H9 (cell line): Measurements from ENCODE around the gene ST6GALNAC3. TPM values are rescaled to one million over a fixed set of nuclear protein-coding genes. Genes with fewer than 3 reads are reported as not detected.

Experiments used
- DNase-seq: peaks from one replicate; pipeline ENCODE4 v3.0.0-alpha.2; 2017
- H2AFZ ChIP-seq: one replicate; pipeline ENCODE4 v1.6.1; 2013; ENCODE audit warnings: mild to moderate bottlenecking, low read length, control low read depth, moderate library complexity
- H2AK5ac ChIP-seq: 2 replicates; pipeline ENCODE4 v1.6.1; 2013; ENCODE audit warnings: low read length, control low read depth, mixed read lengths; ENCODE audit not compliant: insufficient read length
- H2BK120ac ChIP-seq: one replicate; pipeline ENCODE4 v1.6.1; 2013; ENCODE audit warnings: low read depth, mild to moderate bottlenecking, low read length, control low read depth, inconsistent platforms; ENCODE audit not compliant: poor library complexity, severe bottlenecking
- H2BK12ac ChIP-seq: 2 replicates; pipeline ENCODE4 v1.6.1; 2013; ENCODE audit warnings: low read length, control low read depth, mixed read lengths, low read depth; ENCODE audit not compliant: insufficient read length
- H2BK15ac ChIP-seq: 2 replicates; pipeline ENCODE4 v1.6.1; 2013; ENCODE audit warnings: low read depth, low read length, control low read depth
- H2BK20ac ChIP-seq: one replicate; pipeline ENCODE4 v1.6.1; 2013; ENCODE audit warnings: low read depth, mild to moderate bottlenecking, low read length, control low read depth, inconsistent platforms; ENCODE audit not compliant: poor library complexity, severe bottlenecking
- H2BK5ac ChIP-seq: 2 replicates; pipeline ENCODE4 v1.6.1; 2013; ENCODE audit warnings: low read length, control low read depth, mixed read lengths; ENCODE audit not compliant: insufficient read length
- H3K14ac ChIP-seq: 2 replicates; pipeline ENCODE4 v1.6.1; 2013; ENCODE audit warnings: low read length, control low read depth; ENCODE audit not compliant: insufficient read depth
- H3K18ac ChIP-seq: 2 replicates; pipeline ENCODE4 v1.6.1; 2013; ENCODE audit warnings: low read depth, mild to moderate bottlenecking, mixed read lengths, low read length, control low read depth; ENCODE audit not compliant: insufficient read length
- H3K23ac ChIP-seq: 2 replicates; pipeline ENCODE4 v1.6.1; 2013; ENCODE audit warnings: low read length, control low read depth, mixed read lengths, low read depth; ENCODE audit not compliant: insufficient read length
- H3K23me2 ChIP-seq: 2 replicates; pipeline ENCODE4 v1.6.1; 2013; ENCODE audit warnings: low read depth, mild to moderate bottlenecking, mixed read lengths, low read length, control low read depth; ENCODE audit not compliant: insufficient read length, poor library complexity, severe bottlenecking
- H3K27ac ChIP-seq: 2 replicates; pipeline ENCODE4 v1.5.1; 2013; ENCODE audit warnings: low read length, control low read depth, mixed read lengths, low read depth; ENCODE audit not compliant: insufficient read length
- H3K27me3 ChIP-seq: 2 replicates; pipeline ENCODE4 v1.6.1; 2013; ENCODE audit warnings: low read length, control low read depth, inconsistent platforms; ENCODE audit not compliant: insufficient read depth
- H3K4ac ChIP-seq: 2 replicates; pipeline ENCODE4 v1.6.1; 2013; ENCODE audit warnings: low read depth, mild to moderate bottlenecking, control low read depth, inconsistent platforms, low read length, moderate library complexity
- H3K4me1 ChIP-seq: 2 replicates; pipeline ENCODE4 v1.6.1; 2013; ENCODE audit warnings: low read length, control low read depth, inconsistent platforms; ENCODE audit not compliant: insufficient read depth
- H3K4me2 ChIP-seq: 2 replicates; pipeline ENCODE4 v1.6.1; 2013; ENCODE audit warnings: low read length, control low read depth, mixed read lengths; ENCODE audit not compliant: insufficient read length, insufficient read depth
- H3K56ac ChIP-seq: 2 replicates; pipeline ENCODE4 v1.6.1; 2013; ENCODE audit warnings: low read depth, mild to moderate bottlenecking, mixed read lengths, low read length, control low read depth; ENCODE audit not compliant: insufficient read length
- H3K79me1 ChIP-seq: 2 replicates; pipeline ENCODE4 v1.6.1; 2013; ENCODE audit warnings: low read depth, mild to moderate bottlenecking, moderate library complexity, low read length, control low read depth, inconsistent platforms; ENCODE audit not compliant: insufficient read depth, poor library complexity, severe bottlenecking
- H3K79me2 ChIP-seq: 2 replicates; pipeline ENCODE4 v1.6.1; 2013; ENCODE audit warnings: low read length, control low read depth, inconsistent platforms; ENCODE audit not compliant: insufficient read depth
- H3K9ac ChIP-seq: 2 replicates; pipeline ENCODE4 v1.6.1; 2013; ENCODE audit warnings: low read length, control low read depth, mixed read lengths; ENCODE audit not compliant: insufficient read length; ENCODE audit errors: extremely low read depth
- H3K9me3 ChIP-seq: one replicate; pipeline ENCODE4 v1.6.1; 2013; ENCODE audit warnings: low read depth, low read length, inconsistent platforms; ENCODE audit not compliant: control insufficient read depth
- H3T11ph ChIP-seq: one replicate; pipeline ENCODE4 v1.6.1; 2013; ENCODE audit warnings: mild to moderate bottlenecking, low read length, control low read depth, inconsistent platforms
- H4K20me1 ChIP-seq: one replicate; pipeline ENCODE4 v1.6.1; 2013; ENCODE audit not compliant: control insufficient read depth, insufficient read length, insufficient read depth
- H4K5ac ChIP-seq: 2 replicates; pipeline ENCODE4 v1.6.1; 2013; ENCODE audit warnings: low read depth, mild to moderate bottlenecking, mixed read lengths, low read length, control low read depth; ENCODE audit not compliant: insufficient read length
- H4K8ac ChIP-seq: replicated peaks from 2 replicates; pipeline ENCODE4 v1.6.1; 2013; ENCODE audit warnings: low read length, control low read depth, mixed read lengths, low read depth; ENCODE audit not compliant: insufficient read length
- H4K91ac ChIP-seq: 2 replicates; pipeline ENCODE4 v1.6.1; 2013; ENCODE audit warnings: low read depth, mild to moderate bottlenecking, moderate library complexity, mixed read lengths, low read length, control low read depth; ENCODE audit not compliant: insufficient read length
- H3K27ac Mint-ChIP-seq, 3 experiments: 2 replicates in 2 of 3; 3 replicates in 1 of 3; pipeline ENCODE4 v1.8.0; 2020 to 2021; ENCODE audit warnings: mixed read lengths in 3 of 3, mild to moderate bottlenecking in 1 of 3, moderate library complexity in 1 of 3
- H3K27me3 Mint-ChIP-seq: 2 replicates; pipeline ENCODE4 v1.8.0; 2021; ENCODE audit warnings: low read depth, mild to moderate bottlenecking, moderate library complexity, mixed read lengths
- H3K36me3 Mint-ChIP-seq, 3 experiments: 2 replicates in 2 of 3; 3 replicates in 1 of 3; pipeline ENCODE4 v1.8.0; 2020 to 2021; ENCODE audit warnings: low read depth in 3 of 3, mixed read lengths in 3 of 3; ENCODE audit not compliant: insufficient read depth in 1 of 3
- H3K4me1 Mint-ChIP-seq, 2 experiments: 2 replicates each; pipeline ENCODE4 v1.8.0; 2020; ENCODE audit warnings: mixed read lengths in 2 of 2
- H3K4me3 Mint-ChIP-seq, 2 experiments: 2 replicates in 1 of 2; 3 replicates in 1 of 2; pipeline ENCODE4 v1.8.0; 2020 to 2021; ENCODE audit warnings: mild to moderate bottlenecking in 2 of 2, mixed read lengths in 2 of 2, moderate library complexity in 1 of 2
- H3K9me3 Mint-ChIP-seq, 2 experiments: 2 replicates in 1 of 2; 3 replicates in 1 of 2; pipeline ENCODE4 v1.8.0; 2020; ENCODE audit warnings: mild to moderate bottlenecking in 2 of 2, mixed read lengths in 2 of 2, moderate library complexity in 1 of 2
- CTCF ChIP-seq: fragments of 200-600 bp; sonication (generic); conservative IDR thresholded peaks from 3 replicates; pipeline ENCODE4 v1.8.0; 2021; ENCODE audit warnings: antibody characterized with exemption, mild to moderate bottlenecking
- WGBS: extraction: QIAGEN DNeasy Blood & Tissue Kit; methylation state at CpG from one replicate; pipeline ENCODE4 v1.1.7; 2013; ENCODE audit warnings: missing lambda C conversion rate, low lambda C conversion rate, mixed read lengths; ENCODE audit not compliant: insufficient read length; ENCODE audit errors: extremely low coverage; 5-methylcytosine and 5-hydroxymethylcytosine counted together
- total RNA-seq: library from RNA; stranded (reverse); gene quantifications from 2 replicates; pipeline ENCODE4 v1.2.1, GENCODE V29; 2021

The ST6GALNAC3 gene
- total RNA-seq, 1 experiment from 2014 or later = 11.2 TPM

- H3K23me2 ChIP-seq = no peaks in the 10 kb centered on the region
- no peaks in the 10 kb centered on the region for H3K36me3 Mint-ChIP-seq
- no peak overlapping the region for H3K27ac Mint-ChIP-seq
- H4K91ac ChIP-seq = no peak overlapping the region
- TF ChIP-seq CTCF = no peak
- H3K27ac ChIP-seq = no peak overlapping the region
- no peak overlapping the region for H3K4me3 Mint-ChIP-seq
- H2BK120ac ChIP-seq = no peak overlapping the region
- no CpG with 5 or more reads among the region's 4 CpGs for WGBS
- no peak overlapping the region for H2BK5ac ChIP-seq
- H2AFZ ChIP-seq = no peak overlapping the region
- no peak overlapping the region for H2BK20ac ChIP-seq
- no peak overlapping the region for H3T11ph ChIP-seq
- no peak overlapping the region for H3K14ac ChIP-seq
- H3K23ac ChIP-seq = no peak overlapping the region
- no peak overlapping the region for H2AK5ac ChIP-seq
- H3K56ac ChIP-seq = no peak overlapping the region
- no peak overlapping the region for H3K18ac ChIP-seq
- H3K27me3 ChIP-seq = no peaks in the 10 kb centered on the region
- H2BK15ac ChIP-seq = no peak overlapping the region
- no peak overlapping the region for H3K4ac ChIP-seq
- no peaks in the 10 kb centered on the region for H3K9me3 ChIP-seq
- H2BK12ac ChIP-seq = no peak overlapping the region
- H3K4me2 ChIP-seq = no peak overlapping the region
- H3K9me3 Mint-ChIP-seq = no peaks in the 10 kb centered on the region
- H4K20me1 ChIP-seq = no peaks in the 10 kb centered on the region
- DNase-seq = no peak
- H3K4me1 ChIP-seq = peaks cover 8% of the 10 kb centered on the region; the same call in 1 of the 2 replicates
- H3K27me3 Mint-ChIP-seq = no peaks in the 10 kb centered on the region
- peaks cover 62 to 71% of the 10 kb centered on the region in 2 experiments for H3K4me1 Mint-ChIP-seq
- H3K9ac ChIP-seq = no peak overlapping the region
- H3K79me2 ChIP-seq = no peaks in the 10 kb centered on the region
- no peak overlapping the region for H4K5ac ChIP-seq
- H4K8ac ChIP-seq = no peak overlapping the region
- H3K79me1 ChIP-seq = no peaks in the 10 kb centered on the region
These were observed 219.3 kb downstream of the ST6GALNAC3 start for GRCh38 chr1:76293831-76294230.
